ENCODE results near the gene HAUS3.

- no peak for TF ChIP-seq POLR2A (IDR thresholded peaks at IDR 0.05)
- no peak for TF ChIP-seq EP300 (IDR thresholded peaks at IDR 0.05)
These were observed 4.8 kb downstream of the HAUS3 start for GRCh38 chr4:2236944-2237666.
